ENCODE results near the gene LILRB2. TPM values are rescaled to one million over a fixed set of nuclear protein-coding genes. Genes with fewer than 3 reads are reported as not detected.
"Not testable (repeated sequence)": the region's sequence is repeated elsewhere in the genome, so short reads cannot be mapped to it uniquely, and the experiment has no call there.

LILRB2 gene
- total RNA-seq, 4 donors from 2014 or later = 0.93 to 5.0 (median 1.9) TPM

GRCh38 chr19:54240372-54241336, 40.3 kb downstream of the LILRB2 start:
- ATAC-seq, H3K36me3 ChIP-seq, H3K27ac ChIP-seq, H3K9me3 ChIP-seq, H3K4me1 ChIP-seq, H3K4me3 ChIP-seq: not testable (repeated sequence)
- peaks cover 24% of the 10 kb centered on the region for H3K27me3 ChIP-seq
- WGBS, 2 donors (ENCODE audit: low coverage in 1 of 2) = 43 to 55% methylated on average over 1 to 2 of the region's 22 CpGs

GRCh38 chr19:54239491-54240371, 41.2 kb downstream of the LILRB2 start:
- H3K9me3 ChIP-seq, H3K36me3 ChIP-seq, H3K27ac ChIP-seq, H3K4me3 ChIP-seq, H3K4me1 ChIP-seq: not testable (repeated sequence)
- peaks cover 23% of the 10 kb centered on the region for H3K27me3 ChIP-seq
- 20% methylated on average over 1 of the region's 21 CpGs; no CpG with 5 or more reads in 1 of the 2 donors for WGBS, 2 donors (ENCODE audit: low coverage in 1 of 2)
- peak; percentile 19 for ATAC-seq

GRCh38 chr19:54233941-54234340, 47.0 kb downstream of the LILRB2 start:
- Histone ChIP-seq H3K27me3 (peaks cover 43% of the 10 kb centered on the region), H3K27ac (no peak overlapping the region), H3K9me3 (peaks cover 0 to 10% (median 0%) of the 10 kb centered on the region in 3 donors), H3K4me3 (no peak overlapping the region), H3K36me3 (no peaks in the 10 kb centered on the region), H3K4me1 (peaks cover 0 to 3% (median 0%) of the 10 kb centered on the region in 3 donors)
- WGBS, 2 donors (ENCODE audit: low coverage in 1 of 2) = 43 to 88% methylated on average over 1 to 4 of the region's 5 CpGs
- no peak for ATAC-seq
- TF ChIP-seq POLR2AphosphoS5 (IDR thresholded peaks at IDR 0.05) = no peak
- TF ChIP-seq EP300 (IDR thresholded peaks at IDR 0.05) = no peak
- no peak for TF ChIP-seq CTCF (IDR thresholded peaks at IDR 0.05)
- TF ChIP-seq POLR2A (IDR thresholded peaks at IDR 0.05) = no peak

- no peaks in the 10 kb centered on the region for H3K36me3 ChIP-seq
- H3K27me3 ChIP-seq = peaks cover 49% of the 10 kb centered on the region
- H3K9me3 ChIP-seq = peaks cover 0 to 10% (median 0%) of the 10 kb centered on the region in 3 donors
- TF ChIP-seq CTCF (IDR thresholded peaks at IDR 0.05) (peak; percentile 73 to 91 (median 84)), POLR2A (IDR thresholded peaks at IDR 0.05) (no peak), POLR2AphosphoS5 (IDR thresholded peaks at IDR 0.05) (peak; percentile 47), EP300 (IDR thresholded peaks at IDR 0.05) (no peak)
- WGBS, 2 donors (ENCODE audit: low coverage in 1 of 2) = 18 to 23% methylated on average over 11 to 16 of the region's 21 CpGs
- H3K4me3 ChIP-seq = no peak overlapping the region
- peak; percentile 91 for ATAC-seq
- H3K27ac ChIP-seq = no peak overlapping the region
- H3K4me1 ChIP-seq = peaks cover 0 to 3% (median 0%) of the 10 kb centered on the region in 3 donors
Observed at GRCh38 chr19:54231077-54231931, 49.6 kb downstream of the LILRB2 start.

GRCh38 chr19:54230031-54230430, 50.9 kb downstream of the LILRB2 start:
- Histone ChIP-seq H3K27ac (no peak overlapping the region), H3K4me1 (peaks cover 0 to 3% (median 0%) of the 10 kb centered on the region in 3 donors), H3K27me3 (peaks cover 48% of the 10 kb centered on the region), H3K4me3 (no peak overlapping the region), H3K9me3 (peaks cover 0 to 10% (median 0%) of the 10 kb centered on the region in 3 donors), H3K36me3 (no peaks in the 10 kb centered on the region)
- TF ChIP-seq CTCF (IDR thresholded peaks at IDR 0.05) = no peak
- no peak for TF ChIP-seq POLR2A (IDR thresholded peaks at IDR 0.05)
- TF ChIP-seq POLR2AphosphoS5 (IDR thresholded peaks at IDR 0.05) = no peak
- no peak for TF ChIP-seq EP300 (IDR thresholded peaks at IDR 0.05)
- WGBS, 2 donors (ENCODE audit: low coverage in 1 of 2) = 69 to 82% methylated on average over 2 to 7 of the region's 7 CpGs
- ATAC-seq = no peak

All from gastroesophageal sphincter (tissue), 4 donors.